ENCODE results near the gene PRDX4. TPM values are rescaled to one million over a fixed set of nuclear protein-coding genes. Genes with fewer than 3 reads are reported as not detected.

PRDX4 gene
- total RNA-seq, 1 experiment from 2014 or later = 276 TPM

DNA sequence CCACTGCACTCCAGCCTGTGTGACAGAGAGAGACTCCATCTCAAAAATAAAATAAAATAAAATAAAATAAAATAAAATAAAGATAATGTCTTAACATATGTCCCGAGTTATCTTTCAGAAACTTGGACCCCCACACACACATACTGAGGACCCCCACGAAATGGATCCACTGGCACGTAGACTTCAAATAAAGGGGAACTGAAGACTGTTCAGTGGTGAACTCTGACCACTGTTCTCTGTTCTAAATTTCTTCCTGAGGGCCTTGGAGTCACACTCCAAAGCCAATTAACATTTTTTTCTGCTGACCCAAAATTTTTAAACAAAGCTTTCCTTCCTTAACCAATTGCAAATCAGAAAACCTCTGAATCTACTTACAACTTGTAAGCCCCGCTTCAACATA is 43.5 kb upstream of the PRDX4 start:
- H3K4me1 ChIP-seq (ENCODE audit: insufficient read depth, low read length) = no peaks in the 10 kb centered on the region
- ATAC-seq = no peak
- H3K36me3 ChIP-seq (ENCODE audit: low read depth, low read length) = no peaks in the 10 kb centered on the region
- no peaks in the 10 kb centered on the region for H3K9me3 ChIP-seq (ENCODE audit: low read length)
- TF ChIP-seq, protein P1, sequence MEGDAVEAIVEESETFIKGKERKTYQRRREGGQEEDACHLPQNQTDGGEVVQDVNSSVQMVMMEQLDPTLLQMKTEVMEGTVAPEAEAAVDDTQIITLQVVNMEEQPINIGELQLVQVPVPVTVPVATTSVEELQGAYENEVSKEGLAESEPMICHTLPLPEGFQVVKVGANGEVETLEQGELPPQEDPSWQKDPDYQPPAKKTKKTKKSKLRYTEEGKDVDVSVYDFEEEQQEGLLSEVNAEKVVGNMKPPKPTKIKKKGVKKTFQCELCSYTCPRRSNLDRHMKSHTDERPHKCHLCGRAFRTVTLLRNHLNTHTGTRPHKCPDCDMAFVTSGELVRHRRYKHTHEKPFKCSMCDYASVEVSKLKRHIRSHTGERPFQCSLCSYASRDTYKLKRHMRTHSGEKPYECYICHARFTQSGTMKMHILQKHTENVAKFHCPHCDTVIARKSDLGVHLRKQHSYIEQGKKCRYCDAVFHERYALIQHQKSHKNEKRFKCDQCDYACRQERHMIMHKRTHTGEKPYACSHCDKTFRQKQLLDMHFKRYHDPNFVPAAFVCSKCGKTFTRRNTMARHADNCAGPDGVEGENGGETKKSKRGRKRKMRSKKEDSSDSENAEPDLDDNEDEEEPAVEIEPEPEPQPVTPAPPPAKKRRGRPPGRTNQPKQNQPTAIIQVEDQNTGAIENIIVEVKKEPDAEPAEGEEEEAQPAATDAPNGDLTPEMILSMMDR (conservative IDR thresholded peaks at IDR 0.05; ENCODE audit: low read depth, low read length) = no peak
- TF ChIP-seq EZH2phosphoT487 (IDR thresholded peaks at IDR 0.05; ENCODE audit: borderline replicate concordance, low read length) (no peak), EZH2 (IDR thresholded peaks at IDR 0.05; ENCODE audit: low read length, unreplicated experiment) (no peak)
- H3F3A ChIP-seq (ENCODE audit: low read length, unreplicated experiment) = no peaks in the 10 kb centered on the region
- H3K9ac ChIP-seq (ENCODE audit: low read length) = no peak overlapping the region
- POLR2A ChIA-PET (ENCODE audit: unreplicated experiment) = no interaction called here
- intact Hi-C loops (cut with micrococcal nuclease) = no loop called here
- H3K9me2 ChIP-seq (replicated peaks; ENCODE audit: low read length) = no peaks in the 10 kb centered on the region
- peaks cover 7% of the 10 kb centered on the region; the same call in 1 of the 2 replicates for H3K27me3 ChIP-seq (ENCODE audit: low read length)
- no peak for DNase-seq
- H2AFZ ChIP-seq (ENCODE audit: low read length) = no peak overlapping the region
- CTCF ChIA-PET = no interaction called here
- BruUV-seq (replicated peaks) = no TSS peak
- no peaks in the 10 kb centered on the region for H4K20me1 ChIP-seq (ENCODE audit: low read length)
- H3K4me2 ChIP-seq (ENCODE audit: low read length) = no peak overlapping the region
- H3K27ac ChIP-seq (ENCODE audit: low read length) = no peak overlapping the region
- H3K4me3 ChIP-seq (ENCODE audit: low read length) = no peak overlapping the region
- H3K79me2 ChIP-seq (ENCODE audit: low read length) = no peaks in the 10 kb centered on the region

DNA sequence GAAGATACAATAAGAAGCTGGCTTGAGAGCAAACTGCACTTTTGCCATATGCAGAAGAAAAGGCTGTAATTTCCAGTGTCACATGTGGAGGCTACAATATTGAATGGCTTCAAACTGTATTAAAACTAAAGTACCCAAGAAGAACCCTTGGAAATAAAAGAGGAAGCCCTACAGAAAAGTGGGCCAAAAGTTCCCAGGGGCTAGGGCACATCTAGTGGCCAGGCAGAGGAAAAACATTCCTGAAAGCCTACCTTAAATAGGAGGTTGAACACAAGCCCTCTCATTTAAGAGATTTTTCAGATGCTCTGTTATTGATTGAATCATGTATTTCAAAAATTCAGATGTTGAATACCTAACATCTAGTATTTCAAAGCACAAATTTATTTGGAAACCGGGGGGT is 40.6 kb upstream of the PRDX4 start:
- Histone ChIP-seq H3F3A (ENCODE audit: low read length, unreplicated experiment) (no peaks in the 10 kb centered on the region), H3K9me3 (ENCODE audit: low read length) (no peaks in the 10 kb centered on the region), H3K27me3 (ENCODE audit: low read length) (peaks cover 12% of the 10 kb centered on the region; the same call in 1 of the 2 replicates), H2AFZ (ENCODE audit: low read length) (no peak overlapping the region), H3K9me2 (replicated peaks; ENCODE audit: low read length) (no peaks in the 10 kb centered on the region), H3K36me3 (ENCODE audit: low read depth, low read length) (no peaks in the 10 kb centered on the region), H3K9ac (ENCODE audit: low read length) (no peak overlapping the region), H4K20me1 (ENCODE audit: low read length) (no peaks in the 10 kb centered on the region), H3K4me3 (ENCODE audit: low read length) (no peak overlapping the region), H3K4me1 (ENCODE audit: insufficient read depth, low read length) (no peaks in the 10 kb centered on the region), H3K27ac (ENCODE audit: low read length) (no peak overlapping the region), H3K79me2 (ENCODE audit: low read length) (no peaks in the 10 kb centered on the region), H3K4me2 (ENCODE audit: low read length) (no peak overlapping the region)
- ChIA-PET POLR2A (ENCODE audit: unreplicated experiment) (no interaction called here), CTCF (no interaction called here)
- TF ChIP-seq EZH2 (IDR thresholded peaks at IDR 0.05; ENCODE audit: low read length, unreplicated experiment) = no peak
- TF ChIP-seq, protein P1 (conservative IDR thresholded peaks at IDR 0.05; ENCODE audit: low read depth, low read length) = peak; percentile 48; the same call in 1 of the 2 replicates
- BruUV-seq (replicated peaks) = no TSS peak
- DNase-seq = no peak
- intact Hi-C loops (cut with micrococcal nuclease) = no loop called here
- ATAC-seq = no peak

DNA sequence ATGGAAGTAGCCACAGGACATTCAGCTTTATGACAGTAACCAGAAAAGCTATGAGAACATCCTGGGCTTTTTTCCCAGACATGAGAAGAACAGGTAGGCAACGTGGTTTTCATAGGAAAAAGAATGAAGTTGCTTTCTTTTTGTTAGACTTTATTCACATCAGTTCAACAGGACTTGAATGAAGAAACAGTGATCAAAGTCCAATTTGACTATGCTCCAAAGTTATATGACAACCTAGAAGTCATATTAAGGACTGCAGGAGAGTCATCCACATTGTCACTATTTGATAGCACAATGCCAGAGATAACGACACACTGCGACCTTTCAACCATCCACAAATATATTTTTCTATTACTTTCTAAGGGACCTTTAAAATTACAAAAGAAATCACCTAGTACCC is 39.2 kb upstream of the PRDX4 start:
- H3K4me1 ChIP-seq (ENCODE audit: insufficient read depth, low read length) = no peaks in the 10 kb centered on the region
- no peaks in the 10 kb centered on the region for H3K36me3 ChIP-seq (ENCODE audit: low read depth, low read length)
- POLR2A ChIA-PET (ENCODE audit: unreplicated experiment) = no interaction called here
- no peaks in the 10 kb centered on the region for H4K20me1 ChIP-seq (ENCODE audit: low read length)
- H3K9ac ChIP-seq (ENCODE audit: low read length) = no peak overlapping the region
- DNase-seq (no peak), ATAC-seq (no peak)
- H3K4me3 ChIP-seq (ENCODE audit: low read length) = no peak overlapping the region
- 0 out of 2 replicates have a peak, but pooled peaks cover 5% of the 10 kb centered on the region for H3K27me3 ChIP-seq (ENCODE audit: low read length)
- no peak overlapping the region for H3K27ac ChIP-seq (ENCODE audit: low read length)
- no peaks in the 10 kb centered on the region for H3K79me2 ChIP-seq (ENCODE audit: low read length)
- H3K4me2 ChIP-seq (ENCODE audit: low read length) = no peak overlapping the region
- H3K9me2 ChIP-seq (replicated peaks; ENCODE audit: low read length) = no peaks in the 10 kb centered on the region
- no peaks in the 10 kb centered on the region for H3F3A ChIP-seq (ENCODE audit: low read length, unreplicated experiment)
- H2AFZ ChIP-seq (ENCODE audit: low read length) = no peak overlapping the region
- no TSS peak for BruUV-seq (replicated peaks)
- intact Hi-C loops (cut with micrococcal nuclease) = no loop called here
- TF ChIP-seq, protein P1 (conservative IDR thresholded peaks at IDR 0.05; ENCODE audit: low read depth, low read length) = no peak
- TF ChIP-seq EZH2phosphoT487 (IDR thresholded peaks at IDR 0.05; ENCODE audit: borderline replicate concordance, low read length) (no peak), EZH2 (IDR thresholded peaks at IDR 0.05; ENCODE audit: low read length, unreplicated experiment) (no peak)
- CTCF ChIA-PET = no interaction called here
- no peaks in the 10 kb centered on the region for H3K9me3 ChIP-seq (ENCODE audit: low read length)
